CD14-positive monocyte (primary cell): ENCODE data around the gene AARS2. TPM values are rescaled to one million over a fixed set of nuclear protein-coding genes. Genes with fewer than 3 reads are reported as not detected.

Experiments
- DNase-seq, 3 donors: peaks; one replicate each; pipeline ENCODE4 v3.0.0-alpha.2; 2011 to 2022
- H2AFZ ChIP-seq: 2 replicates; pipeline ENCODE4 v1.6.0; 2012; ENCODE audit warnings: mild to moderate bottlenecking, low read depth, low read length, inconsistent platforms; ENCODE audit not compliant: insufficient read depth, poor library complexity, severe bottlenecking
- H3K27ac ChIP-seq, 2 donors: 1 replicate in 1 of 2; 2 replicates in 1 of 2; pipeline ENCODE4 v1.5.1; 2012 to 2013; ENCODE audit warnings: low read length in 2 of 2, control low read depth in 1 of 2, inconsistent platforms in 1 of 2, low read depth in 1 of 2, mild to moderate bottlenecking in 1 of 2
- H3K27me3 ChIP-seq, 2 donors: one replicate each; pipeline versions ENCODE4 v1.6.0 to v1.6.1; 2011 to 2013; ENCODE audit warnings: low read length in 2 of 2; ENCODE audit not compliant: control insufficient read depth in 2 of 2, insufficient read depth in 2 of 2
- H3K36me3 ChIP-seq, 2 donors: replicated peaks in 1 of 2; 1 replicate in 1 of 2; 2 replicates in 1 of 2; pipeline versions ENCODE4 v1.5.1 to v1.6.1; 2012 to 2013; ENCODE audit warnings: low read length in 2 of 2, control low read depth in 1 of 2, inconsistent platforms in 1 of 2, mild to moderate bottlenecking in 1 of 2; ENCODE audit not compliant: insufficient read depth in 2 of 2, control insufficient read depth in 1 of 2
- H3K4me1 ChIP-seq, 2 donors: 1 replicate in 1 of 2; 2 replicates in 1 of 2; pipeline versions ENCODE4 v1.5.1 to v1.6.1; 2012 to 2013; ENCODE audit warnings: low read length in 2 of 2, control low read depth in 1 of 2, inconsistent platforms in 1 of 2, mild to moderate bottlenecking in 1 of 2, moderate library complexity in 1 of 2; ENCODE audit not compliant: insufficient read depth in 2 of 2, control insufficient read depth in 1 of 2
- H3K4me2 ChIP-seq: replicated peaks from 2 replicates; pipeline ENCODE3; 2012; ENCODE audit warnings: low read length, moderate library complexity, mild to moderate bottlenecking; ENCODE audit not compliant: poor library complexity, severe bottlenecking; ENCODE audit errors: extremely low read depth
- H3K4me3 ChIP-seq, 3 experiments: fragments of 200-600 bp in 1 of 3; sonication (generic) in 1 of 3; replicated peaks in 1 of 3; 1 replicate in 2 of 3; 2 replicates in 1 of 3; pipeline ENCODE4 v1.5.1; 2011 to 2013; ENCODE audit warnings: low read length in 3 of 3, mild to moderate bottlenecking in 3 of 3, control low read depth in 2 of 3, low read depth in 2 of 3, inconsistent platforms in 1 of 3, moderate library complexity in 1 of 3
- H3K79me2 ChIP-seq: 2 replicates; pipeline ENCODE4 v1.6.0; 2012; ENCODE audit warnings: mild to moderate bottlenecking, control low read depth, inconsistent platforms, low read length, moderate library complexity; ENCODE audit not compliant: insufficient read depth
- H3K9ac ChIP-seq: 2 replicates; pipeline ENCODE4 v1.6.0; 2017; ENCODE audit warnings: low read length, mild to moderate bottlenecking; ENCODE audit not compliant: insufficient read depth, poor library complexity, severe bottlenecking
- H3K9me3 ChIP-seq, 2 donors: replicated peaks in 1 of 2; 1 replicate in 1 of 2; 2 replicates in 1 of 2; pipeline versions ENCODE4 v1.5.1 to v1.6.1; 2012 to 2013; ENCODE audit warnings: low read length in 2 of 2, control low read depth in 1 of 2; ENCODE audit not compliant: control insufficient read depth in 1 of 2, insufficient read depth in 1 of 2
- H4K20me1 ChIP-seq: 2 replicates; pipeline ENCODE4 v1.6.0; 2012; ENCODE audit warnings: mild to moderate bottlenecking, low read length, control low read depth, moderate library complexity; ENCODE audit not compliant: insufficient read depth
- H3K27ac Mint-ChIP-seq, 7 donors: one replicate each; pipeline ENCODE4 v1.8.0; 2020; ENCODE audit warnings: mild to moderate bottlenecking in 7 of 7, mixed read lengths in 7 of 7, moderate library complexity in 6 of 7, inconsistent platforms in 2 of 7
- H3K27me3 Mint-ChIP-seq, 3 donors: one replicate each; pipeline ENCODE4 v1.8.0; 2021 to 2022; ENCODE audit warnings: low read depth in 3 of 3, mild to moderate bottlenecking in 3 of 3, mixed read lengths in 3 of 3, moderate library complexity in 3 of 3, inconsistent platforms in 1 of 3
- H3K36me3 Mint-ChIP-seq, 2 donors: one replicate each; pipeline ENCODE4 v1.8.0; 2020; ENCODE audit warnings: mixed read lengths in 2 of 2, inconsistent platforms in 1 of 2, mild to moderate bottlenecking in 1 of 2
- H3K4me1 Mint-ChIP-seq: one replicate; pipeline ENCODE4 v1.8.0; 2020; ENCODE audit warnings: mild to moderate bottlenecking, mixed read lengths
- H3K4me3 Mint-ChIP-seq, 2 donors: one replicate each; pipeline ENCODE4 v1.8.0; 2020; ENCODE audit warnings: mild to moderate bottlenecking in 2 of 2, mixed read lengths in 2 of 2, moderate library complexity in 1 of 2
- H3K9me3 Mint-ChIP-seq, 7 donors: one replicate each; pipeline ENCODE4 v1.8.0; 2020 to 2022; ENCODE audit warnings: mixed read lengths in 7 of 7, mild to moderate bottlenecking in 6 of 7, moderate library complexity in 6 of 7, inconsistent platforms in 2 of 7
- CTCF ChIP-seq: fragments of 200-600 bp; IDR thresholded peaks from one replicate; pipeline ENCODE4 v1.8.0; 2022; ENCODE audit warnings: antibody characterized with exemption, mild to moderate bottlenecking
- WGBS: methylation state at CpG from one replicate; pipeline ENCODE4 v1.1.5; 2013; ENCODE audit warnings: missing lambda C conversion rate; ENCODE audit not compliant: insufficient coverage; 5-methylcytosine and 5-hydroxymethylcytosine counted together
- intact Hi-C, 2 donors: fragments of 100-400 bp; cut with micrococcal nuclease; formaldehyde crosslinking; loops; one replicate each; pipeline versions ENCODE4 v1.15.0 to v1.15.1; 2023
- polyA plus RNA-seq, 3 donors: library from polyadenylated mRNA; depleted of rRNA in 1 of 3; unstranded in 2 of 3; stranded (reverse) in 1 of 3; fragments of 300-500 nt in 2 of 3; fragments of >200 nt in 1 of 3; fragmentation: Illumina TruSeq in 2 of 3; gene quantifications; 1 replicate in 2 of 3; 2 replicates in 1 of 3; pipeline ENCODE4 v1.2.3, GENCODE V29; 2012 to 2021

AARS2 gene
- polyA plus RNA-seq, 3 donors: 1.8 to 4.5 (median 3.2) TPM

DNA sequence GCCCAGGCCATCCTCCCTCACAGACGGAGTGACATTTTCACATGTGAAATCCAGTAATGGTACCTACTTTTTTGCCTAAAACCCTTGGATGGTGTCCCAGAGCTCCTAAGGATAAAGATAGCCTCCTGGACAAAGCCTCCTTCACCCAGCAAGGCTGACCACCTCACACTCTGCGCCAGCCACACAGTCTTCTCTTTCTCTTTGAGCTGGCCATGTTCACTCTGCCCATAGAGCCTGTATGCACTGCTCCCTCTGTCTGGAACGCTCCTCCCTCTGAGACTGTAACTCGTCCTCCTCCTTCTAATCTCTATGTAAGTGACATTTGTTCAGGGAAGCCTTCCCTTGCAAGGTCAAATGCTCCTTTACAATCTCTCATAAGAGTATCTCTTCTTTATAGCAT lies 28.3 kb downstream of the AARS2 start:
- H3K27ac Mint-ChIP-seq: no peak overlapping the region
- intact Hi-C loops: no loop called here
- WGBS: 80% methylated on average over 4 of the region's 4 CpGs
- peaks cover 9% of the 10 kb centered on the region in 2 donors for H3K4me1 ChIP-seq
- H3K27me3 Mint-ChIP-seq: peaks cover 13 to 46% (median 32%) of the 10 kb centered on the region in 3 donors
- H3K36me3 Mint-ChIP-seq: no peaks in the 10 kb centered on the region
- no peak for TF ChIP-seq CTCF
- no peak overlapping the region for H3K4me2 ChIP-seq
- no peaks in the 10 kb centered on the region for H4K20me1 ChIP-seq
- no peaks in the 10 kb centered on the region for H3K79me2 ChIP-seq
- peaks cover 0 to 19% of the 10 kb centered on the region in 2 donors for H3K27me3 ChIP-seq
- H3K9ac ChIP-seq: no peak overlapping the region
- H3K4me1 Mint-ChIP-seq: peaks cover 13% of the 10 kb centered on the region
- DNase-seq: no peak
- H3K9me3 Mint-ChIP-seq: peaks cover 0 to 2% (median 0%) of the 10 kb centered on the region in 7 donors
- no peak overlapping the region for H3K27ac ChIP-seq
- no peaks in the 10 kb centered on the region for H3K36me3 ChIP-seq
- no peak overlapping the region for H2AFZ ChIP-seq
- H3K9me3 ChIP-seq: no peaks in the 10 kb centered on the region
- no peak overlapping the region for H3K4me3 ChIP-seq
- no peak overlapping the region for H3K4me3 Mint-ChIP-seq

DNA sequence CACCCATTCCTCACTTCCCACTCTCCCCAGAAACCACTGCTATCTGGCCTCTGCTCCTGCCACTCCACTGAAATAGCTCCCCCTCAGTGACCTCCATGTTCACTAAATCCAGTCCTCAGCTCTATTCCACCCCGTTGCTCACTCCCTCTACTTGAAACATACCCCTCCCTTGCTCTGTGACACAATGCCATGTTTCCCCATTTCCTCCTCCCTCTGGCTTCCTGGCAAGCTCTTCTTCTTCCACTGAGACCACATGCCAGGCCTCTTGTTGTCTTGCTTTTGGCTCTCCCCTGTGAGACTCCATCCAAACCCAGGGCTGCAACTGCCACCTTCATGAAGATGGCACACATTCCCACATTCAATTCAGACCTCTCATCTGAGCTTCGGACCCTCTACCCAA lies 29.0 kb downstream of the AARS2 start:
- peaks cover 9% of the 10 kb centered on the region in 2 donors for H3K4me1 ChIP-seq
- Mint-ChIP-seq H3K4me1 (peaks cover 18% of the 10 kb centered on the region), H3K27me3 (peaks cover 13 to 48% (median 35%) of the 10 kb centered on the region in 3 donors), H3K27ac (peak overlapping the region in 2 of 7 donors; percentile 5 to 47), H3K36me3 (no peaks in the 10 kb centered on the region), H3K9me3 (peaks cover 0 to 2% (median 0%) of the 10 kb centered on the region in 7 donors), H3K4me3 (peak overlapping the region in 1 of 2 donors; percentile 12)
- peak in 2 of 3 donors; percentile 28 to 38 for DNase-seq
- H3K36me3 ChIP-seq: no peaks in the 10 kb centered on the region
- no peaks in the 10 kb centered on the region for H3K79me2 ChIP-seq
- 45% methylated on average over 2 of the region's 2 CpGs for WGBS
- peaks cover 0 to 18% of the 10 kb centered on the region in 2 donors for H3K27me3 ChIP-seq
- TF ChIP-seq CTCF: no peak
- H3K27ac ChIP-seq: no peak overlapping the region
- no peak overlapping the region for H3K9ac ChIP-seq
- no peak overlapping the region for H3K4me2 ChIP-seq
- H4K20me1 ChIP-seq: no peaks in the 10 kb centered on the region
- H3K4me3 ChIP-seq: no peak overlapping the region
- H3K9me3 ChIP-seq: no peaks in the 10 kb centered on the region
- no peak overlapping the region for H2AFZ ChIP-seq
- intact Hi-C loops: no loop called here
